ENCODE measurements around the gene AQP3. TPM values are rescaled to one million over a fixed set of nuclear protein-coding genes. Genes with fewer than 3 reads are reported as not detected.

The AQP3 gene
- total RNA-seq, 1 donor from 2014 or later = 6.3 TPM

DNA sequence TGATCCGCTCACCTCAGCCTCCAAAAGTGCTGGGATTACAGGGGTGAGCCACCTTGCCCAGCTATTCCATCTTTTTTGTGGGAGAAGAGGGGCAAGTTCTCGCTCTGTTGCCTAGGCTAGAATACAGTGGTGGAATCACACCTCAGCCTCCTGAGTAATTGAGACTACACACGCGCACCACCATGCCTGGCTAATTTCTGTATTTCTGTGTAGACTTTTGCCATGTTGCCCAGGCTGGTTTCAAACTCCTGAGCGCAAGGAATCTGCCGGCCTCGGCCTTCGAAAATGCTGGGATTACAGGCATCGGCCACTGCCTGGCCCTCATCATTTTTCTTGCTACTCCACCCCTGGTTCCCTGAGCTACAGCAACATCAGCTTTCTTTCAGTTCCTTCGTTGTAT is 29.1 kb upstream of the AQP3 start:
- Mint-ChIP-seq H3K27ac (no peak overlapping the region), H3K4me1 (ENCODE audit: low read depth) (peaks cover 13% of the 10 kb centered on the region), H3K36me3 (ENCODE audit: insufficient read depth) (peaks cover 3% of the 10 kb centered on the region), H3K9me3 (ENCODE audit: low read depth) (no peaks in the 10 kb centered on the region), H3K4me3 (ENCODE audit: low read depth) (no peak overlapping the region), H3K27me3 (no peaks in the 10 kb centered on the region)
- no peak for DNase-seq (ENCODE audit: low spot score, unreplicated experiment)
- TF ChIP-seq, protein P1, sequence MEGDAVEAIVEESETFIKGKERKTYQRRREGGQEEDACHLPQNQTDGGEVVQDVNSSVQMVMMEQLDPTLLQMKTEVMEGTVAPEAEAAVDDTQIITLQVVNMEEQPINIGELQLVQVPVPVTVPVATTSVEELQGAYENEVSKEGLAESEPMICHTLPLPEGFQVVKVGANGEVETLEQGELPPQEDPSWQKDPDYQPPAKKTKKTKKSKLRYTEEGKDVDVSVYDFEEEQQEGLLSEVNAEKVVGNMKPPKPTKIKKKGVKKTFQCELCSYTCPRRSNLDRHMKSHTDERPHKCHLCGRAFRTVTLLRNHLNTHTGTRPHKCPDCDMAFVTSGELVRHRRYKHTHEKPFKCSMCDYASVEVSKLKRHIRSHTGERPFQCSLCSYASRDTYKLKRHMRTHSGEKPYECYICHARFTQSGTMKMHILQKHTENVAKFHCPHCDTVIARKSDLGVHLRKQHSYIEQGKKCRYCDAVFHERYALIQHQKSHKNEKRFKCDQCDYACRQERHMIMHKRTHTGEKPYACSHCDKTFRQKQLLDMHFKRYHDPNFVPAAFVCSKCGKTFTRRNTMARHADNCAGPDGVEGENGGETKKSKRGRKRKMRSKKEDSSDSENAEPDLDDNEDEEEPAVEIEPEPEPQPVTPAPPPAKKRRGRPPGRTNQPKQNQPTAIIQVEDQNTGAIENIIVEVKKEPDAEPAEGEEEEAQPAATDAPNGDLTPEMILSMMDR (IDR thresholded peaks at IDR 0.05; ENCODE audit: unreplicated experiment) = no peak

DNA sequence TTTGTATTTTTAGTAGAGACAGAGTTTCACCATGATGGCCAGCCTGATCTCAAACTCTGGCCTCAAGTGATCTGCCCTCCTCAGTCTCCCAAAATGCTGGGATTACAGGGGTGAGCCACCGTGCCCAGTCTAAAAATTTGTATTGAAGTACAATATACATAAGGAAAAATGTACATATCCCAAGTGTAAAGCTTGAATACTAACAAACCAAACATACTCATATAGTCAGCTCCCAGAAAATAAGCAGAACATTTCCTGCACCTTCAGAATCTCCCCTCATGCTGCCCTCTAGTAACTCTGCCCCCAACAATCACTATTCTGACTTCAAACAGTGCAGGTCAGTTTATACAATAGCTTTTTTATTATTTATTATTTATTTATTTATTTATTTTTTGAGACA is 28.0 kb upstream of the AQP3 start:
- TF ChIP-seq, protein P1 (IDR thresholded peaks at IDR 0.05; ENCODE audit: unreplicated experiment) = no peak
- H3K27ac Mint-ChIP-seq = no peak overlapping the region
- peaks cover 7% of the 10 kb centered on the region for H3K36me3 Mint-ChIP-seq (ENCODE audit: insufficient read depth)
- no peaks in the 10 kb centered on the region for H3K9me3 Mint-ChIP-seq (ENCODE audit: low read depth)
- no peaks in the 10 kb centered on the region for H3K27me3 Mint-ChIP-seq
- peak overlapping the region; percentile 31 for H3K4me3 Mint-ChIP-seq (ENCODE audit: low read depth)
- no peak for DNase-seq (ENCODE audit: low spot score, unreplicated experiment)
- H3K4me1 Mint-ChIP-seq (ENCODE audit: low read depth) = peaks cover 13% of the 10 kb centered on the region

DNA sequence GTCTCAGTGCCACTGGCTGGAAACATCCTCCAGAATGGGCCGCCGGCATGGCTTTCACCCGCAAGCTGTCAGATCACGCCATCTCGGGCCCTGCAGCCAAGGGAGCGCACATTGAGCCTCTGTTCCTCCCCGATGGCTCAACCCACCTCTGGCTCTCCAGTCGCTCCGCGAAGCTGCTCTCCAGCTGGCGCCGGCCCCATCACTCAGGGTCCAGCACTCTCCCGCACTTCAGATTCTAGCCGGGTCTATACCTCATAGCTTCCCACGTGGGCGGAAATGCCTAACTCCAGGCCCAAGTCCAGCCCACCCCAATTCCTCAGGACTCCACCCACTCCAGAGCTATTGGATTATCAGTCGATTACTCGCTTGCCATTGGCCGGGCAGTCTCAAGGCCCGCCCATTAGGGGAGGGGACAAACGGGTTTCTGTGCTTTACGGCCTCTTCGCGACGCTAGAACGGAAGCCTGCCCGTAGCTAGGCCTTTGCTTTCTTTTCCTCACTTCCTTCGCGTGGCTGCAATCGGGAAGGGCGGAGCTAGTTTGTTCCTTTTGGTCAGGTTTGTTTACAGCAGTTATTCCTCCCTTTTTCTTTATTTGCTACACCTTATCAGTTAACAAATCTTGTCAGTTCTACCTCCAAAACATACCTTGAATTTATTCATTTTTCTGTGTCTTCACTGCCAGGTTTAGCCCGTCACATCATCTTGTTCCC is 26.4 kb upstream of the AQP3 start, which contains the start of gene NOL6:
Gene NOL6 (minus strand): TSS at position 282 of the 710 bp plus-strand sequence. CDS start 82 bp downstream, at position 200.
- TF ChIP-seq, protein P1 (IDR thresholded peaks at IDR 0.05; ENCODE audit: unreplicated experiment) = no peak
- DNase-seq (ENCODE audit: low spot score, unreplicated experiment) = peak; percentile 95
- peak within 1 kb of the TSS; percentile 97 for H3K27ac Mint-ChIP-seq
- peaks cover 13% of the 10 kb centered on the region for H3K4me1 Mint-ChIP-seq (ENCODE audit: low read depth)
- H3K9me3 Mint-ChIP-seq (ENCODE audit: low read depth) = no peaks in the 10 kb centered on the region
- no peaks in the 10 kb centered on the region for H3K27me3 Mint-ChIP-seq
- peaks cover 9% of the 10 kb centered on the region for H3K36me3 Mint-ChIP-seq (ENCODE audit: insufficient read depth)
- peak within 1 kb of the TSS; percentile 89 for H3K4me3 Mint-ChIP-seq (ENCODE audit: low read depth)

DNA sequence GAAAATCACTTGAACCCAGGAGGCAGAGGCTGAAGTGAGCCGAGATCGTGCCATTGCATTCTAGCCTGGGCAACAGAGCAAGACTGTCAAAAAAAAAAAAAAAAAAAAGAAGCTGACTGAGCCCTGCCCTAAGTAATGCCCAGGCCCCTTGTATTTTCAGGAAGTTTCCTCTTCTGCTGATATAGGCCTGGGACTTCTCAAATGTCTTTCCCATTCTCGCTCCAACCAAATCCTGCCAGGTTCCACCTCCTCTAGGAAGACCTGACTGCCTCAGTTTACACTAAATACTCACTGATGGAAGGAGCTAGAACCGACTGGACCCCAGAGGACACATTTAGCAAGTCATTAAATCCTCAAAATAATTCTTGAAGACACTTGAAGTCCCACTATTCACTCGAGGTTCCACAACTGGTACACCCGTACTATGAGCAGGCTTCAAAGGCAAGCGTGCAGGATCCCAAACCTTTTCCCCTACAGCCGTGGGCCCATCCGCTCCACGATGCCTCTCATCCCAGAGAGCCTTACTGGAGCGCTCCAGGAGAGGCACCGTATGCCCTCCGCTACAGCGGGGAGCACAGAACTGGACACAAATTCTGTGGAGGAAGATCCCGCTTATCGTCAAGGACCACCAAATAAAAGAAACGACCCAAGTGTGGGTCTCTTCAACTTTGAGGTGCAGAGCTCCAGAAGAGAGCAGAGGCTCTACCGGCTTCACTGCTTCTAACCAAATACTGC is 25.7 kb upstream of the AQP3 start:
- TF ChIP-seq, protein P1 (IDR thresholded peaks at IDR 0.05; ENCODE audit: unreplicated experiment) = no peak
- H3K9me3 Mint-ChIP-seq (ENCODE audit: low read depth) = no peaks in the 10 kb centered on the region
- H3K27me3 Mint-ChIP-seq = no peaks in the 10 kb centered on the region
- peaks cover 13% of the 10 kb centered on the region for H3K4me1 Mint-ChIP-seq (ENCODE audit: low read depth)
- no peak for DNase-seq (ENCODE audit: low spot score, unreplicated experiment)
- H3K36me3 Mint-ChIP-seq (ENCODE audit: insufficient read depth) = peaks cover 11% of the 10 kb centered on the region
- peak overlapping the region; percentile 97 for H3K27ac Mint-ChIP-seq
- peak overlapping the region; percentile 89 for H3K4me3 Mint-ChIP-seq (ENCODE audit: low read depth)

DNA sequence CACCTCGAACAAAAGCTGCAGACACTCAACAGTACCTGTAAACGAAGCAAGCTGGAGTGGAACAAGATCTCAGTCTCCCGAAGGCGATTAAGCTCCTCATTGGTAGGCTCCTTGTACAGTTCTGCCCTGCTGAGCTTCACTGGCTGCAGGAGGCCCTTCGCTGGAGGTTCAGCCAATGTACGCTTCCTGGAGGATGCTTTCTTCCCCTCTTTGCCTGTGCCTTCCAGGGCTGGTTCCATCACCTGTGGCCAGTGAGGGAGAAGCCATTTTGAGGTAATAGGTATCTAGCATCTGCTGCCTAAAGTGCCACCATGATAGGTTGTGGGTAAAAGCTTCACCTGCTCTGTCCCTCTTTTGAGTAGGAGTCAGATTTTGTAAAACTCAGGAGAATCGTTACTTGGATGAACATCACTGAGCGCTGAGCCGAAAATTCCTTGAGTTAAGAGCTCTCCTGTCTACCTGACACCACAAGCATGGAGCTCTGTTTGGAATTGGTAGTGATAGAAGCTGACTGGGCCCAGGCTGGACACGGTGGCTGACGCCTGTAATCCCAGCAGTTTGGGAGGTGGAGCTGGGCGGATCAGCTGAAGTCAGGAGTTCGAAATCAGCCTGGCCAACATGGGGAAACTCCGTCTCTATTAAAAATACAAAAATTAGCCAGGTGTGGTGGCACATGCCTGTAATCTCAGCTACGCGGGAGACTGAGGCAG is 24.9 kb upstream of the AQP3 start:
- H3K27ac Mint-ChIP-seq = no peak overlapping the region
- H3K4me3 Mint-ChIP-seq (ENCODE audit: low read depth) = peak overlapping the region; percentile 89
- peaks cover 13% of the 10 kb centered on the region for H3K4me1 Mint-ChIP-seq (ENCODE audit: low read depth)
- H3K27me3 Mint-ChIP-seq = no peaks in the 10 kb centered on the region
- TF ChIP-seq, protein P1 (IDR thresholded peaks at IDR 0.05; ENCODE audit: unreplicated experiment) = no peak
- H3K9me3 Mint-ChIP-seq (ENCODE audit: low read depth) = no peaks in the 10 kb centered on the region
- peaks cover 12% of the 10 kb centered on the region for H3K36me3 Mint-ChIP-seq (ENCODE audit: insufficient read depth)
- DNase-seq (ENCODE audit: low spot score, unreplicated experiment) = no peak

Measured in progenitor cell of endocrine pancreas (in vitro differentiated cells).